Stimulated activated CD4-positive, alpha-beta T cell treated with anti-CD3 and anti-CD28 coated beads, TNF-alpha, amount 100 ng/mL, for 24 hours (primary cell): Measurements from ENCODE around the gene TBC1D2B.

ENCODE experiments used
- DNase-seq, 3 experiments: peaks; one replicate each; pipeline ENCODE4 v3.0.0-alpha.2; 2020; ENCODE audit warnings: low read depth in 3 of 3

The TBC1D2B gene

DNA sequence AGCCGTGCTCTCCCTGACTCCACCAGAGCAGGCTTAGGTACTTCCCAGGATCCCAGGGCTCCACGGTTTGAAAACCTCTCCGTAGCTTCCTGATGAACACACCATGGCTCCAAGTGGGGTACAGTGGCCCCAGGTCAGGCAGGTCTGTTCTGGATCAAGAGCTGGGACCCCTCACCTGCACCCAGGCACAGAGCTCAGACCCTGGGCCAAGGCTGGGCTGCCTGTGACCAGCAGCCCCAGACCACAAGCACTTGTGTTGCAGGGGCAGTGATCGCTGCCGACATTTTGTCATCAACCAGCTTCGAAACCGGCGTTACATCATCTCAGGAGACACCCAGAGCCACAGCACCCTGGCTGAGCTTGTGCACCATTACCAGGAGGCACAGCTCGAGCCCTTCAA lies 20.2 kb upstream of the TBC1D2B start:
- DNase-seq, result no peak

DNA sequence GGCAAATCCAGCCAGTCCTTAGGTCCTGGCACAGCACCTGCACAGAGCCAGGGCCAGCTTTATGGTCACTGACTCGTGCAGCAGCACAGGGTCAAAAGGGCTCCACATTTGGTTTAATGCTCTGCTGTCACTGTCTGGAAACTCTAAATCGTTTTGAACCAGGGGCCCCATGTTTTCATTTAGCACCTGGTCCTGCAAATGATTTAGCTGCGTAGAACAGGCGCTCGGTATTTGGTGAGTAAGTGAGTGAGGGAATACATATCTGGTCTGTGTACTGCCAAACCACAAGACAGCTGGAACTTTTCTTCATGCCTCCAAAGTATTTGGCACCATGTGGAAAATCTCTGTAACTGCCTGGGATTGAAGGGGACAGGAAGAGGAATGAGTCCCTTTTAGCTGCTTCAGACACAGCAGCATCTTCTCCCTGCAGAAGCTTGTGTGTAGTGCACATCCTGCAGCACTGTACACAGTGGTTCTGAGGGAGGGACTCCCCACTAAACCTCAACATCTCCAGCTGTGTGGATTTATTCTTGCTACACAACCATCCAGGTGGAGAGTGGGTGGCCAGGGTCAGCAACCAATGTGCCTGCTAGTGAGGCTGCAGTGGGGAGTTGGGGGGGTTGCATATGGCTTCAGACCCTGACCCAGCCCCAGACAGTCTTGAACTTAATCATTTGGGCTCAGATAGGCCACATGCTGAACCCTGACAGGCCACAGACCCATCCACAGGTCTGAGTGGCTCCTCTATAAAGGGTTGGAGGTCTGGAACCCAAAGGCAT lies 15.9 kb upstream of the TBC1D2B start:
- no peak for DNase-seq

DNA sequence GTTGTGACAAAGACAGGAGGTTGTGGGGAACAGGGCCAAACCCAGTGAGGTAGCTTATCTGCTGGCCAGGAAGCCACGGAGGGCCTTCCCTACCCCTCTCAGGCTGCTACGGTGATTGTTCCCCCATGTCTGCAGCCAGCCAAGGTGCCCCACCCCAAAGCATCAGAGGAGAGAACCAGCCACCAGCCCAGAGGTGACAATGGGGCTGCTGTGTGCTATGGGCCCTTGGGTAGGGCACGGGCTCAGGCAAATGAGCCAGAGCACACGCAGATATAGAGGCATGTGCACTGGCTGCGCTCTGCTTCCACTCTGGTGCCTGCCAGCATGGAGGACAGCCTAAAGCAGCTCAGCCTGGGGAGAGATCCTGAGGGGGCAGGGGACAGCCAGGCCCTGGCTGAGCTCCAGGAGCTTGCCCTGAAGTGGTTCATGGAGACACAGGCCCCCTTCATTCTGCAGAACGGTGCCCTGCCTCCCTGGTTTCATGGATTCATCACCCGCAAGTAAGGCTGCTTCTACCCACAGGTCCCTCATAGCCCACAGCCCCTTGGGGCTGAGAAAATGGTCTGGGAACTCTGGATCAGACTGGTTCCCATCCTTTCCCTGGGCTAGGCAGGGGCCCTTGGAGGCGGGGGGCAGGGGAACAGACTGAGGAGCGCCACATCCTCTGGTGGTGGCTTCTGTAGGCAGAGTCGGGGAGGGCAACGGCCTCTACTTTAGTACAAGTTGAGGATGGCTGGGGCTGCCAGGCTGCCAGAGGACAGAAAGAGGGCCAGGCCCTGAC lies 14.9 kb upstream of the TBC1D2B start, which contains the start of gene SH2D7:
Gene SH2D7 (plus strand): TSS at position 301 of the 781 bp plus-strand sequence. CDS start 24 bp downstream, at position 325.
- DNase-seq, result no peak

DNA sequence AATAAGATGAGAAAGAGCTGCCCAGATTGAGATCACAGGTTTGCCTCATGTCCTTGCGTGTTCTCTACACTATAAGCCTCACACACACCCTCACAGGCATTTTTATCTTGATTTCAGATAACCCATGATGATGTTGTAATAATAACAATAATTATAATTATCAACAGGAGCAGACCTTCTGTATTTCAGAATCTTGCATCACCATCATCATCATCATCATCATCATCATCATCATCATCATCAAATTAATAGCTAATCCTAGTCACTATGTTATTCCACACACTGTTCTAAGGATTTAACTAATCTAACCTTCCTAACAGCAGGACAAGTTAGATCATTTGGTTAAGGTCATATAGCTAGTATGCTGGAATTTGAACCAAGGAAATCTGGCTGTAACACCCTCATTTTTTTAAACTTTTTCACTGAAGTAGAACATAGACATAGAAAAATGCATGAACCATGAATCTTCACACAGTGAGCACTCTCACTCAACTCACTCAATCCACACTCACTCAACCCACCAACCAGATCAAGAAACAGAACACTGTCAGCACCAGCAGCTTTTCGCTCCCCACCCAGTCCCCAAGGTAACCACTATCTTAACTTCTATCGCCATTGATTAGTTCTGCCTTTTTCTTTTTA lies 13.0 kb upstream of the TBC1D2B start:
- DNase-seq, result no peak

DNA sequence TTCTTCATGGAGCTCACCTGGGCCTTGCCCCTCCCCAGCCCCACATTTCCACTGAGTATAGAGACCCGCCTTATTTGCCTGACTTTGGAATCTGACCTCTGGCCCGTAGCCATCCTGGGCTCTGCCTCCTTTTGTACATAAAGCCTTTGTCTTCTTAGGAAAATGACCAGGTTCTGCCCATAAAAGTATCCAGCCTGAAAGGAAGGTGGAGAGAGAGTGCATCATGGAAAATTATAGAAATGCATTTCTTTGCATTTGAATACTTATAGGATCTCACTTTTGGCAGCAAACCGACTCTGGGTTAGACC lies 11.2 kb upstream of the TBC1D2B start:
- DNase-seq, result no peak

DNA sequence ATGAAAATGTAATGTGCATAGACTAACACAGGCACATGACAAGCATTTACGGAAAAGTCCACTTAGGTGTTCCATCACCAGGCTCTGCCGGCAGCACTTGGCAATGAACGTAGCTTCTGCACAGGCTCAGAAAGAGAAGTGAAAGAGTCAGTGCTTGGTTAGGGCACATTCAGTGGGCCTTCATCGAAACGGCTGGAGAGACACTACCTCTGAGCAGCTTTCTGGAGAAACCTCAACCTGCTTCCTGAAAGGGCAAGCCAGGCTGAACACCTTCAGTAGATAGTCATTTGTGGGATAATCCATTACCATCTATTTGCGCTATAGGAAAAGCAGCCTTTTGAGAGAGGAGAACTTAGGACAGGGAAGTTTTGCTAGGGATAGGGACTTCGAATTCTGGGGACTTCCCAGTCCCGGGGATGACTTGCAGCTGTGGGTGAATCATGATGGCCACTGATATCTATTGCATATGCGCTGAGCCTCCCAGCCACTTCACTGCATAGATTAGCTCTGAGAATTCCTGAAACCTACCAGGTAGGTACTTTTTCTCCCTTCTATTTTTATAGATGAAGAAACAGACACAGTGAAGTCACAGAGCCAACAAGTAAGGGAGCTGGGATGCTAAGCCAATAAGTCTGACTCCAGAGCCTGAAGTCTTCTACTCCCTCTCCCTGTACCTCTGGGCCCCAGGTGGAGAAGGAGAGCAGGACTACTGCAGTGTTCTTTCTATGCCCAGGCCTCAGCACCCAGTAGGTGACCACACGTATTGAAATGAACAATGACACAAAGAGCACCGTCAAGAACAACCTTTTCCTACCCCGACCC lies 10.7 kb upstream of the TBC1D2B start:
- DNase-seq, result no peak

DNA sequence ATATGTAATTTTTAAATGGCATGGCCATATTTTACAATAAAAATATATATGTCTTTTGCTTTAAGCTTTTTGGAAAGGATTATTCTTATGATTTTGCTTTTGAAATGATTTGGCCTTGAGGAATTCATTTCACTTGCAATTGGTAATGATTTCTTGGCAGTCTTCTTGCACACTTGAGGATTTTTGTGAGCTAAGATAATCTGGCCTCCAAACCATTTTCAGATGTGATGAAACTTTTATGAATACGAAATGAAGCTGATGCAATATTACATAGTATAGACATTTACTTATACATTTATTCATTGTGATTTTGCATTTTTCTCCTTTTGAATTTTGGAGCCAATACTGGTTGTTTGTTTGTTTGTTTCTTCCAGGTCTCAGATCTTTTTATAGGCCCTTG lies 8.4 kb upstream of the TBC1D2B start:
- no peak for DNase-seq

DNA sequence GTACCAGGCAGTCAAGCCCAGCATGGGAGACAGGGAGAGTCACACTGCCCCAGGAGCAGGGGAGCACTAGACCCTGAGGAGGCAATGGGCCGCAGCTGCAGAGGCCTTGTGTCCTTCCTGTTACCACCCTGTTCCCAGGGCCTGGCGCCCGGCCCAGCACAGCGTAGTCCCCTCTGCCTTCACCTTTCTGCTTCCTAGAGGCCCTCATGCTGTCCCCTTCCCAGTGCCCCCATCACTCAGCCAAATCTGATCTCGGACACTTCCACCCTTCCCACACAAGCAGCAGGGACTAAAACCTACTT lies 6.9 kb upstream of the TBC1D2B start:
- DNase-seq, result no peak

DNA sequence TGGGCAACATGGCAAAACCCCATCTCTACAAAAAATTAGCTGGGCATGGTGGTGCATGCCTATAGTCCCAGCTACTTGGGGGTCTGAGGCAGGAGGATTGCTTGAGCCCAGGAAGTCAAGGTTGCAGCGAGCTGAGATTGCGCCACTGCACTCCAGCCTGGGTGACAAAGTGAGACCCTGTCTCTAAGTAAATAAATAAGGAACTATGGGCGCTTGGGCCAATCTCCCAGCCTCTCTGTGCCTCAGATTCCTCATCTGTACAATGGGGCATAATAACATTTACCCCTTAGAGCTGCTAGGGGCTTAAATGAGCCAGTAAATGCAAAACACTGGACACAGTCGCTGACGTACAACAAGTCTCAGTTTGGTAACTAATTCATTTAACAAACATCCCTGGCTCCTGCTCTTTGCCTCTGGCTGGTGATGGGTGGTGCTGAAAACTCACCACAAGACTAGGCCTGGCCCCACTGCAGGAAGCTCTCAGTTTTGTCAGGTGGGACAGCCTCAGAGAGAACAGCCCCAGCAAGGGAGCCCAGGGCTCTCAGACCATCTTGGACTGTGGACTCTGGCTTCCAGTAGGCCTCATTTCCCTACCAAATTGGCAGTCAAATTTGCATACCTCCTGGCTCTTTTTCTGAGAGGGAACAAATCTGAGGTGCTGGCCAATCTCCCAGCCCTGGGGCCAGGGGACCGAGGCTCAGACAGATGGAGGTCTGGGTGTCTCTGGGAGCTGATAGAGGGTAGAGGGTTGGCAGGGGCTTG lies 6.4 kb upstream of the TBC1D2B start:
- DNase-seq, result no peak

DNA sequence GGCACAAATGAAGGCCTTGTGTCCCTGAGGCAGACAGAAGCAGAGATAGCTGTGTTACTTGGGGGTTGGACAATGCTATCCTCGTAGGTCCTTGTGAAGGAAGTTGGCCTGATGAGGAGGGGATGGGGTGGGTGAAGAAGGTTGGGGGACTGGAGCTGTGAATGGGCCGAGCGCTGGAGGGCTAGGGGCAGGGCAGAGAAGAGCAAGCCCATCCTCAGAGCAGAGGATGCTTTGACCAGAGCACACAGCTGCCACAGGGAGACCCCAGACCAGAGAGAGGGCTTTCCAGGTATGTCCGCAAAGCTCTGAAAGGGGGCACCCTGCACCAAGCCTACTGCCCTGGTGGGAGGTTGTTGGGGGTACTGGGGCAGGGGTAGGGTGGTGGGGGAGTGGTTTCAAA lies 5.7 kb upstream of the TBC1D2B start:
- no peak for DNase-seq

DNA sequence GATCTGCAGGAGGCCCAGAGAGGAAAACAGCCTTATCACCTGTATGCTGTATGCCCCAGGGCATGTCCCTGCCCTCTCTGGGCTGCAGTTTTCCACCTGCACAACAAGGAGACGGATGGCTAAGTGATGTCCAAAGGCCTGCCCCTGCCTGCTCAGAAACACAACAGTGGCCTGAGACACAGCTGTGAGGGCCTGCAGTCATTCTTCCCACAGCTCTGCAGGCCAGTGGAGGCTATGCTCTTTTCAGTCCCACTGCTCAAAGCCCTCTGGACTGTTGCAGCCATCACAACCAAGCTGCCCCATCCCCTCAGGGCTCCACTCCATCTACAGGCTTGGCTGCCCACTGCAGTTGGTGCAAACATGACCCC lies 5.2 kb upstream of the TBC1D2B start:
- DNase-seq, result no peak

DNA sequence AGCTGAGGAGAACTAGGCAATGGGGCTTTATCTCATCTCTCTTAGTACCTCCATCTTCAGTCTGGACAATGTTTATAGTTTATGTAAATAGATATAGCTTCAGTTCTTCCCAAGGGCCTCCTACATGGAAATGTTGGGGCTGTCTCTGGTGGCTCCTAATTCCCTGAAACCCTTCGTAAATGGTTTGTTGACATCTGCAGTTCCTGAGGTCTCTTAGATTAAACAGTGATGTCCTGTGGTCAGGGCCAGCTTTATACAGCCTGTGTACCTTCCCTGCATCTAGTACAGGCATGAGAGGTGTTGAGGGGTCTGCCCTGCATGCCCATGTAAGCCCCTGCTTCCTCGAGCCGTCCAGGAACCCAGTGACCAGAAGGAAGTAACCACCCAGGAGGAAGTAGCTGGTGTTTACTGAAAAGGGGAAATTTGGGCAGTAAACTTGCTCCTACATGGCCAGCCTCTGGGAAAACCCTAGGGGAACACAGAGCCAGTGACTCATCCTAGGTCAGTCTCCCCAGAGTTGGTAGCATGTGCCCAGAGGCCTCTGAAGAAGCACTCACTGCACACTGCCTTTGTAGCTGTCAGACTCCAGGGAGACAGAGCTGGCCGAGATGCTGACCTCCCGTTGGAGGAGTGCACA lies 4.7 kb upstream of the TBC1D2B start:
- no peak for DNase-seq

DNA sequence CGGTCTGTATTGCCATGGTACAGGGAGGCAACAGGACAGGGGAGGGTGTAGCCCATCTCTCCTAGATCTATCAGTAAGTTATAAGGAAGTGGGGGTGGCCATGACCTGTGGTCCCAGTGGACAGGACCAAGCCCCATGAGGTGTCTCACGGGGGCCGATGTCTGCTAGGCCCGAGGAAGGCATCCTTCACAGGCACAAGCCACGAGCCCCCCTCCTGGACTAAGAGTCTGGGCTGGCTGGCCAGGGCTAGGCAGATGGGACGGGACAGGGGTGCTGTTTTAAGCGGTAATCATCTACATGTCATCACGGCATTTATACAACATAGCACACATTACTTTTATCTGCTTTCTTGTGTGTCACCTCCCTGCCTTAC lies 2.6 kb upstream of the TBC1D2B start:
- no peak for DNase-seq

DNA sequence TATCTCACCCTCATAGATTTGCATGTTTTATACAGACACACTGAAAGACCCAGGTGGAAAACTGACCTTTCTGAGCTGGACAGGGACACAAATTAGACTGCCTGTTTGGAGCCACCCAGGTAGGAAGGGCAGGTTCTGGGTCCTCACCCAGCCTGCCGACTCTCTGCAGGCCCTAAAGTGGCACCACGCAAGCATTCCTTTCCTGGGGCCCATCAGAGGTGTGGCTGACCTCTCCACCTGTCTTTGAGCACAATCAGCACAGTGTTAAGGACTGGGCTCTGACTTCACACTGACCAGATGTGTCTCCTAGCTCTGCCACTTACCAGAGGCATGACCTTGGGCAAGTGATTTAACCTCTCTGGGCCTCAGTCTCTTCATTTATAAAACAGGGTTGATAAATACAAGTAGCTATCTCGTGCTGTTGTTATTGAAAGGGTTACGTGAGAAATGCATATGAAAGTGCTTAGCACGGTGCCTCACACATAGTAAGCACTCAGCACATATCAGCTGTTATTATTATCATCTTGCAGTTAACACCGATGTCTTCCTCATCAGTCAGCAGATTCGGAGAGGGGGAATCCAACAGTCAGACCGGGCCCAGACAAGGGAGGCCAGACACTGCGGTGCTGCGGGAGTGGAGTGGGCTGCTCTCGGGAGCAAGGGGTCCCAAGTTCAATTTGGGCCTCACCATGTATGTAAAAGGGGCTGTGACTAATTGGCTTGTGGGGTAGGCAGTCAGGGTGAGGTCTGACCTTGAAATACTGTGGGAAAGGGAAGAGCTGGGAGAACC lies 2.0 kb upstream of the TBC1D2B start:
- DNase-seq, result no peak

DNA sequence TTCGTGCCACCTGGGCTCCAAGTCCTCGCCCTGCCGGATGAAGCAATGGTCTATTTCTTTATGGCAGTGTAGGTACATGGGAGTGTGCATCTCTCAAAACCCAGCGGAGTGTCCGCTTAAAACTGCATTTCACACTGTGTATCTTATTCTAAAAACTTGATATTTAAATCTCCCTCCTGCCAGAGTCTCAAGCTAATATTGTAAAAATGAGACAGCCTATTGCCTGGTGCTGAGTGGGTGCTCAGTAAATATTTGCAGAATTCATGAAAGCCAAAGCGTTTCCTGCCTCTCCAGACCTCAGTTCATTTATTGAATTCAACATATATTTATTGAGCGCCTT lies 330 bp upstream of the TBC1D2B start:
- DNase-seq, result no peak

DNA sequence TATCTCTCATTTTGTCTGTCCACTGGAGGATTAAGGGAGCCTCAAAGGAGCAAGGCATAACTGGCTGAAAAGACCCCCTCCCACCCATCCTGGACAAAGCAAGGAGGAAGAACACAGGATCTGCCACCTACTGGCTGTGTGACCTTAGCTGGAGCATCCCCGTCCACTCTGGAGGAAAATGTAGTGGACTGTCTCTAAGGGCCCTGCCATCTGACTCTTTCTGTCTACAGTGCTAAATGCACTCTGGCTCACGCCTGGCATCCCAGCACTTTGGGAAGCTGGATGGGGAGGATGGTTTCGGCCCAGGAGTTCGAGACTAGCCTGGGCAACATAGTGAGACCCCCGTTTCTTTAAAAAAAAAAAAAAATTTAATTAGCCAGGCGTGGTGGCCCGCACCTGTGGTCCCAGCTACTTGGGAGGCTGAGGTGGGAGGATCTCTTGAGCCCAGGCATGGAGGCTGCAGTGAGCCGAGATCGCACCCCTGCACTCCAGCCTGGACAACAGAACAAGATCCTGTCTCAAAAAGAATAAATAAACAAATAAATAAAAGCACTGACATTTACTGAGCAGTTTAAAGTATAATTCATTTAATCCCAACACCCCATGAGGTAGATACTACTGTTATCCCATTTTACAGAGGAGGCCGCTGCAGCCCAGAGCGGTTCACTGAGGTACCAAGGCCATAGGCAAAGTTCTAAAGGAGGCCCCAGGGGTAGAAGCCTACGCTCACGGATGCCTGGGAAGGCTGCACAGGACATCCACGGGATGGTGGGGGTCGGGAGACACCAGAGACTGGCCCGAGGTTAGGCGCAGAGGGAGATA lies 1.1 kb downstream of the TBC1D2B start:
- DNase-seq, result no peak

DNA sequence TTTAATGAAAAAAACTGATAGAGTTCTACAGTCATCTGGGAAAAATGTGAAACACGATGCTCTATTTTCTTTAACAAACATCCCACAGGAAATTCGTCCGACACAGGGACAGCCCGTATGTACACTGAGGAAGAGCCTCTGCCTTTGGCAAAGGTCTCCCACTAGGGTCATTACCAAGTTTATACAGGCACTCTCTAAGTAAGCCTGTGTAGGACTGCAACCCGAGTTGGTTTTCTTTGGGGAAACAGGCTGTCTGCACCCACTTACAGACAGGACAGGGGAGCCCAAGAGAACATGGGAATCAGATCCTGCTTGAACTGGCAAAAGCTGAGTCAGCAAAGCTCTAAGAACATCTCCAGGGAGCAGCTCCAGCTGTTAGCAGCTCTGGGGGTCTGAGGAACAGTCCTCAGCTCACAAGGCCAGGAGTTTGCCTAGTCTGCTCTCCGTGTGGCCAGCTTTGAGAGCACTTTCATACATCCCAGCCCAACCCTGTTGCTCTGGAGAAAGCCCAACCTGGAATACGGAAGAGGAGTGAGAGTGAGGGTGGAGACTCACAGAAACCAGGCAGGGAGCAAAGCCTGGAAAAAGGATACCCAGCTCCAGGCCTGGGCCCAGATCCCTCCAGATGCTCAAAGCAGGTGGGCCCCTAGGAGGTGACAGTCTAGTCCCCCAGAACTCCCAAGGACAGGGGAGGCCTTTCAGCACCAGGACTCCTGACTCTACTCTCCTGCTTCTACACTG lies 1.9 kb downstream of the TBC1D2B start:
- no peak for DNase-seq

DNA sequence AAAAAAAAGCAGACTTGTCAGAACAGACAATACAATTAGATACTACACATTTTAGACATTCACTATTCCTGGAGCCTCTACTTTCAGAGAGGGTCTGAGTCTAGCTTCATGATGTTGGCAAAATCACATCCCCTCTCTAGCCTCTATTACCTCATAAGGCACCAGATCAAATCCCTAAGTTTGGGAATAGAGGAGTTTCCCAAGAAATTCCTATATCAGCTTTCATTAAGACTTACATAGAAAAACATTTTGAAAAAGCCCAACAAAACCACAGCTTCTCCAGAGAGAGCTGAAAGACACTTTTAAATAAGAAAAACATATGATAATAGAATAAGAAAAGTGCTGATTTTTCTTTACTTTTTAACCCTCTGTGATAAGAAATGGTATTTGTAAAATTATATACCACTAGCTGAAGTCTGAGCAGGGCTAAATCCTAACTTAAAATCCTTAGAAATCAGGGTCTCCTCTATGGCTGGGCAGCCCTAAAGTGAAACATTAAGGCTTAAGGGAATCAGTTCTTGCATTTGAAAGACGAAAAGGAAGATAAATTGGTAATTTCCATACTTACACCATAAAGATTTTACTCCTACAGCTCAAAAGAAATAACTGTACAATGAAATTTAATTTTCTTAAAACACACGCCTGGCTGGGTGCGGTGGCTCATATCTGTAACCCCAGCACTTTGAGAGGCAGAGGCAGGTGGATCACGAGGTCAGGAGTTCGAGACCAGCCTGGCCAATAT lies 4.3 kb downstream of the TBC1D2B start:
- DNase-seq, result no peak
